Naive B cell (primary cell): ENCODE measurements around the gene MTTP. TPM values are rescaled to one million over a fixed set of nuclear protein-coding genes. Genes with fewer than 3 reads are reported as not detected.

ENCODE experiments used
- ATAC-seq, 2 donors: fragments of 150-1000 bp; cut with Tn5 transposase; 2 replicates each; pipeline ENCODE4 v1.10.0; 2021; ENCODE audit warnings: low read depth in 2 of 2, mild to moderate bottlenecking in 2 of 2, moderate library complexity in 2 of 2
- DNase-seq: peaks from one replicate; pipeline ENCODE4 v3.0.0; 2022
- H3K27ac Mint-ChIP-seq, 6 donors: one replicate each; pipeline ENCODE4 v1.8.0; 2020 to 2022; ENCODE audit warnings: mild to moderate bottlenecking in 6 of 6, mixed read lengths in 6 of 6, moderate library complexity in 5 of 6, inconsistent platforms in 2 of 6
- H3K27me3 Mint-ChIP-seq, 3 donors: one replicate each; pipeline ENCODE4 v1.8.0; 2021 to 2022; ENCODE audit warnings: mixed read lengths in 3 of 3, mild to moderate bottlenecking in 1 of 3
- H3K36me3 Mint-ChIP-seq, 2 donors: one replicate each; pipeline ENCODE4 v1.8.0; 2020 to 2022; ENCODE audit warnings: mixed read lengths in 2 of 2, inconsistent platforms in 1 of 2, mild to moderate bottlenecking in 1 of 2
- H3K4me1 Mint-ChIP-seq, 3 donors: one replicate each; pipeline ENCODE4 v1.8.0; 2020 to 2022; ENCODE audit warnings: mixed read lengths in 3 of 3, inconsistent platforms in 1 of 3, mild to moderate bottlenecking in 1 of 3, moderate library complexity in 1 of 3
- H3K4me3 Mint-ChIP-seq, 8 donors: one replicate each; pipeline ENCODE4 v1.8.0; 2020 to 2022; ENCODE audit warnings: mild to moderate bottlenecking in 8 of 8, mixed read lengths in 8 of 8, moderate library complexity in 8 of 8, inconsistent platforms in 2 of 8
- H3K9me3 Mint-ChIP-seq, 7 donors: one replicate each; pipeline ENCODE4 v1.8.0; 2020 to 2022; ENCODE audit warnings: mixed read lengths in 7 of 7, mild to moderate bottlenecking in 5 of 7, inconsistent platforms in 2 of 7, moderate library complexity in 1 of 7
- polyA plus RNA-seq, 6 donors: library from polyadenylated mRNA; unstranded; fragments of 300-500 nt; fragmentation: Illumina TruSeq; gene quantifications; one replicate each; pipeline ENCODE4 v1.2.3, GENCODE V29; 2021; ENCODE audit warnings: low read depth in 6 of 6

The MTTP gene
- polyA plus RNA-seq, 6 donors from 2014 or later: not detected

GRCh38 chr4:99572527-99573240 lies 1.9 kb upstream of the MTTP start:
- H3K27me3 Mint-ChIP-seq: peaks cover 21 to 46% (median 43%) of the 10 kb centered on the region in 3 donors

GRCh38 chr4:99573735-99574368 lies 772 bp upstream of the MTTP start:
- Mint-ChIP-seq H3K4me3 (no peak overlapping the region), H3K27ac (no peak overlapping the region), H3K27me3 (peaks cover 16 to 46% (median 36%) of the 10 kb centered on the region in 3 donors), H3K36me3 (no peaks in the 10 kb centered on the region), H3K4me1 (peaks cover 4 to 11% (median 8%) of the 10 kb centered on the region in 3 donors), H3K9me3 (no peaks in the 10 kb centered on the region)
- DNase-seq (no peak), ATAC-seq (no peak)

More at GRCh38 chr4:99572527-99573240, 1.9 kb upstream of the MTTP start:
- Mint-ChIP-seq H3K9me3 (no peaks in the 10 kb centered on the region), H3K36me3 (no peaks in the 10 kb centered on the region), H3K4me3 (no peak overlapping the region), H3K4me1 (peaks cover 4 to 11% (median 8%) of the 10 kb centered on the region in 3 donors), H3K27ac (no peak overlapping the region)
- DNase-seq (no peak), ATAC-seq (no peak)

- ATAC-seq (no peak), DNase-seq (no peak)
- Mint-ChIP-seq H3K4me1 (peaks cover 4 to 11% (median 8%) of the 10 kb centered on the region in 3 donors), H3K27ac (no peak overlapping the region), H3K4me3 (no peak overlapping the region), H3K9me3 (no peaks in the 10 kb centered on the region), H3K27me3 (peaks cover 21 to 42% (median 32%) of the 10 kb centered on the region in 3 donors), H3K36me3 (no peaks in the 10 kb centered on the region)
These were observed 4.1 kb downstream of the MTTP start for GRCh38 chr4:99578714-99579113.

GRCh38 chr4:99585516-99585915 lies 10.9 kb downstream of the MTTP start:
- Mint-ChIP-seq H3K27ac (no peak overlapping the region), H3K27me3 (peaks cover 18 to 43% (median 21%) of the 10 kb centered on the region in 3 donors), H3K36me3 (no peaks in the 10 kb centered on the region), H3K4me3 (no peak overlapping the region), H3K4me1 (no peaks in the 10 kb centered on the region), H3K9me3 (no peaks in the 10 kb centered on the region)
- ATAC-seq (no peak), DNase-seq (no peak)

- no peak for ATAC-seq
- no peak overlapping the region for H3K4me3 Mint-ChIP-seq
- H3K27me3 Mint-ChIP-seq: peaks cover 14 to 42% (median 21%) of the 10 kb centered on the region in 3 donors
- no peaks in the 10 kb centered on the region for H3K36me3 Mint-ChIP-seq
- no peaks in the 10 kb centered on the region for H3K9me3 Mint-ChIP-seq
- DNase-seq: no peak
- H3K4me1 Mint-ChIP-seq: no peaks in the 10 kb centered on the region
- no peak overlapping the region for H3K27ac Mint-ChIP-seq
These were observed 11.7 kb downstream of the MTTP start for GRCh38 chr4:99586322-99586721.

- no peak for ATAC-seq
- no peaks in the 10 kb centered on the region for H3K4me1 Mint-ChIP-seq
- H3K36me3 Mint-ChIP-seq: no peaks in the 10 kb centered on the region
- DNase-seq: no peak
- no peak overlapping the region for H3K27ac Mint-ChIP-seq
- no peaks in the 10 kb centered on the region for H3K9me3 Mint-ChIP-seq
- no peak overlapping the region for H3K4me3 Mint-ChIP-seq
- H3K27me3 Mint-ChIP-seq: peaks cover 14 to 37% (median 16%) of the 10 kb centered on the region in 3 donors
These were observed 12.2 kb downstream of the MTTP start for GRCh38 chr4:99586797-99587196.

- no peaks in the 10 kb centered on the region for H3K4me1 Mint-ChIP-seq
- no peaks in the 10 kb centered on the region for H3K9me3 Mint-ChIP-seq
These were observed 12.7 kb downstream of the MTTP start for GRCh38 chr4:99587309-99587708.

GRCh38 chr4:99587803-99588202 lies 13.2 kb downstream of the MTTP start:
- DNase-seq: no peak
- H3K4me3 Mint-ChIP-seq: no peak overlapping the region
- no peak overlapping the region for H3K27ac Mint-ChIP-seq
- ATAC-seq: no peak
- H3K4me1 Mint-ChIP-seq: no peaks in the 10 kb centered on the region
- H3K9me3 Mint-ChIP-seq: no peaks in the 10 kb centered on the region
- H3K27me3 Mint-ChIP-seq: peaks cover 7 to 27% (median 10%) of the 10 kb centered on the region in 3 donors
- H3K36me3 Mint-ChIP-seq: no peaks in the 10 kb centered on the region

More at GRCh38 chr4:99587309-99587708, 12.7 kb downstream of the MTTP start:
- ATAC-seq (no peak), DNase-seq (no peak)
- H3K4me3 Mint-ChIP-seq: no peak overlapping the region
- no peaks in the 10 kb centered on the region for H3K36me3 Mint-ChIP-seq
- H3K27me3 Mint-ChIP-seq: peaks cover 11 to 32% (median 14%) of the 10 kb centered on the region in 3 donors
- H3K27ac Mint-ChIP-seq: no peak overlapping the region

GRCh38 chr4:99591757-99592156 lies 17.1 kb downstream of the MTTP start:
- ATAC-seq: no peak
- DNase-seq: no peak
- H3K4me1 Mint-ChIP-seq: no peaks in the 10 kb centered on the region
- H3K9me3 Mint-ChIP-seq: no peaks in the 10 kb centered on the region
- no peak overlapping the region for H3K4me3 Mint-ChIP-seq
- no peaks in the 10 kb centered on the region for H3K36me3 Mint-ChIP-seq
- H3K27me3 Mint-ChIP-seq: peaks cover 1 to 13% (median 10%) of the 10 kb centered on the region in 3 donors
- H3K27ac Mint-ChIP-seq: no peak overlapping the region

GRCh38 chr4:99593781-99594641 lies 19.4 kb downstream of the MTTP start:
- Mint-ChIP-seq H3K27ac (peak overlapping the region in 1 of 6 donors; percentile 64), H3K9me3 (no peaks in the 10 kb centered on the region), H3K4me1 (no peaks in the 10 kb centered on the region), H3K4me3 (no peak overlapping the region), H3K36me3 (no peaks in the 10 kb centered on the region), H3K27me3 (peaks cover 6 to 16% (median 13%) of the 10 kb centered on the region in 3 donors)
- ATAC-seq (no peak), DNase-seq (no peak)

- no peaks in the 10 kb centered on the region for H3K36me3 Mint-ChIP-seq
- no peak for ATAC-seq
- no peak for DNase-seq
- no peaks in the 10 kb centered on the region for H3K9me3 Mint-ChIP-seq
- H3K4me1 Mint-ChIP-seq: no peaks in the 10 kb centered on the region
- no peak overlapping the region for H3K4me3 Mint-ChIP-seq
- H3K27me3 Mint-ChIP-seq: peaks cover 6 to 16% (median 13%) of the 10 kb centered on the region in 3 donors
- H3K27ac Mint-ChIP-seq: no peak overlapping the region
These were observed 20.2 kb downstream of the MTTP start for GRCh38 chr4:99594818-99595217.

- no peak for DNase-seq
- Mint-ChIP-seq H3K4me1 (no peaks in the 10 kb centered on the region), H3K27me3 (peaks cover 13 to 42% (median 31%) of the 10 kb centered on the region in 3 donors), H3K27ac (no peak overlapping the region), H3K9me3 (peaks cover 0 to 7% (median 0%) of the 10 kb centered on the region in 7 donors), H3K4me3 (no peak overlapping the region), H3K36me3 (no peaks in the 10 kb centered on the region)
- no peak for ATAC-seq
These were observed 32.1 kb downstream of the MTTP start for GRCh38 chr4:99606716-99607115.

- no peaks in the 10 kb centered on the region for H3K4me1 Mint-ChIP-seq
- DNase-seq (no peak), ATAC-seq (no peak)
- peaks cover 14 to 33% (median 31%) of the 10 kb centered on the region in 3 donors for H3K27me3 Mint-ChIP-seq
- H3K4me3 Mint-ChIP-seq: no peak overlapping the region
- H3K36me3 Mint-ChIP-seq: no peaks in the 10 kb centered on the region
- H3K27ac Mint-ChIP-seq: no peak overlapping the region
- peaks cover 0 to 7% (median 0%) of the 10 kb centered on the region in 7 donors for H3K9me3 Mint-ChIP-seq
These were observed 33.8 kb downstream of the MTTP start for GRCh38 chr4:99608417-99608816.
